ENCODE results near the gene PUSL1.

Gene PUSL1

GRCh38 chr1:1345384-1345783 is 37.0 kb downstream of the PUSL1 start:
- Histone ChIP-seq H3K9me3 (ENCODE audit: control insufficient read depth, low read length) (no peaks in the 10 kb centered on the region), H3K27me3 (replicated peaks; ENCODE audit: control insufficient read depth, insufficient read depth, low read length, poor library complexity, severe bottlenecking) (no peaks in the 10 kb centered on the region), H3K4me3 (ENCODE audit: insufficient read depth, low read depth, low read length, poor library complexity, severe bottlenecking) (no peak overlapping the region), H3K36me3 (ENCODE audit: control insufficient read depth, insufficient read depth, low read length) (no peaks in the 10 kb centered on the region), H3K27ac (ENCODE audit: insufficient read depth, low read length, poor library complexity, severe bottlenecking) (no peak overlapping the region), H3K4me1 (ENCODE audit: control insufficient read depth, insufficient read depth, low read length, poor library complexity, severe bottlenecking) (peaks cover 18% of the 10 kb centered on the region)
- DNase-seq: no peak

GRCh38 chr1:1345860-1346500 is 37.6 kb downstream of the PUSL1 start:
- no peak for DNase-seq
- H3K4me1 ChIP-seq (ENCODE audit: control insufficient read depth, insufficient read depth, low read length, poor library complexity, severe bottlenecking): peaks cover 18% of the 10 kb centered on the region
- no peaks in the 10 kb centered on the region for H3K27me3 ChIP-seq (replicated peaks; ENCODE audit: control insufficient read depth, insufficient read depth, low read length, poor library complexity, severe bottlenecking)
- H3K36me3 ChIP-seq (ENCODE audit: control insufficient read depth, insufficient read depth, low read length): no peaks in the 10 kb centered on the region
- no peak overlapping the region for H3K27ac ChIP-seq (ENCODE audit: insufficient read depth, low read length, poor library complexity, severe bottlenecking)
- no peaks in the 10 kb centered on the region for H3K9me3 ChIP-seq (ENCODE audit: control insufficient read depth, low read length)
- H3K4me3 ChIP-seq (ENCODE audit: insufficient read depth, low read depth, low read length, poor library complexity, severe bottlenecking): no peak overlapping the region

GRCh38 chr1:1346501-1346890 is 38.1 kb downstream of the PUSL1 start:
- peaks cover 18% of the 10 kb centered on the region for H3K4me1 ChIP-seq (ENCODE audit: control insufficient read depth, insufficient read depth, low read length, poor library complexity, severe bottlenecking)
- DNase-seq: no peak
- H3K36me3 ChIP-seq (ENCODE audit: control insufficient read depth, insufficient read depth, low read length): no peaks in the 10 kb centered on the region
- no peak overlapping the region for H3K4me3 ChIP-seq (ENCODE audit: insufficient read depth, low read depth, low read length, poor library complexity, severe bottlenecking)
- no peak overlapping the region for H3K27ac ChIP-seq (ENCODE audit: insufficient read depth, low read length, poor library complexity, severe bottlenecking)
- H3K9me3 ChIP-seq (ENCODE audit: control insufficient read depth, low read length): no peaks in the 10 kb centered on the region
- H3K27me3 ChIP-seq (replicated peaks; ENCODE audit: control insufficient read depth, insufficient read depth, low read length, poor library complexity, severe bottlenecking): no peaks in the 10 kb centered on the region

GRCh38 chr1:1347026-1347595 is 38.7 kb downstream of the PUSL1 start:
- H3K36me3 ChIP-seq (ENCODE audit: control insufficient read depth, insufficient read depth, low read length): no peaks in the 10 kb centered on the region
- peaks cover under 1% of the 10 kb centered on the region for H3K27me3 ChIP-seq (replicated peaks; ENCODE audit: control insufficient read depth, insufficient read depth, low read length, poor library complexity, severe bottlenecking)
- H3K4me3 ChIP-seq (ENCODE audit: insufficient read depth, low read depth, low read length, poor library complexity, severe bottlenecking): no peak overlapping the region
- DNase-seq: no peak
- H3K4me1 ChIP-seq (ENCODE audit: control insufficient read depth, insufficient read depth, low read length, poor library complexity, severe bottlenecking): peaks cover 18% of the 10 kb centered on the region
- H3K27ac ChIP-seq (ENCODE audit: insufficient read depth, low read length, poor library complexity, severe bottlenecking): no peak overlapping the region
- H3K9me3 ChIP-seq (ENCODE audit: control insufficient read depth, low read length): no peaks in the 10 kb centered on the region

GRCh38 chr1:1347663-1348419 is 39.4 kb downstream of the PUSL1 start:
- no peak overlapping the region for H3K27ac ChIP-seq (ENCODE audit: insufficient read depth, low read length, poor library complexity, severe bottlenecking)
- H3K27me3 ChIP-seq (replicated peaks; ENCODE audit: control insufficient read depth, insufficient read depth, low read length, poor library complexity, severe bottlenecking): peaks cover 5% of the 10 kb centered on the region
- H3K9me3 ChIP-seq (ENCODE audit: control insufficient read depth, low read length): no peaks in the 10 kb centered on the region
- peaks cover 18% of the 10 kb centered on the region for H3K4me1 ChIP-seq (ENCODE audit: control insufficient read depth, insufficient read depth, low read length, poor library complexity, severe bottlenecking)
- DNase-seq: no peak
- H3K4me3 ChIP-seq (ENCODE audit: insufficient read depth, low read depth, low read length, poor library complexity, severe bottlenecking): peak overlapping the region; percentile 52
- no peaks in the 10 kb centered on the region for H3K36me3 ChIP-seq (ENCODE audit: control insufficient read depth, insufficient read depth, low read length)

GRCh38 chr1:1348420-1349255 is 40.2 kb downstream of the PUSL1 start:
- Histone ChIP-seq H3K27ac (ENCODE audit: insufficient read depth, low read length, poor library complexity, severe bottlenecking) (no peak overlapping the region), H3K4me1 (ENCODE audit: control insufficient read depth, insufficient read depth, low read length, poor library complexity, severe bottlenecking) (peaks cover 20% of the 10 kb centered on the region), H3K36me3 (ENCODE audit: control insufficient read depth, insufficient read depth, low read length) (no peaks in the 10 kb centered on the region), H3K27me3 (replicated peaks; ENCODE audit: control insufficient read depth, insufficient read depth, low read length, poor library complexity, severe bottlenecking) (peaks cover 13% of the 10 kb centered on the region), H3K4me3 (ENCODE audit: insufficient read depth, low read depth, low read length, poor library complexity, severe bottlenecking) (peak overlapping the region; percentile 52), H3K9me3 (ENCODE audit: control insufficient read depth, low read length) (no peaks in the 10 kb centered on the region)
- no peak for DNase-seq

- Histone ChIP-seq H3K9me3 (ENCODE audit: control insufficient read depth, low read length) (no peaks in the 10 kb centered on the region), H3K36me3 (ENCODE audit: control insufficient read depth, insufficient read depth, low read length) (no peaks in the 10 kb centered on the region), H3K4me3 (ENCODE audit: insufficient read depth, low read depth, low read length, poor library complexity, severe bottlenecking) (peak within 1 kb of the TSS; percentile 60), H3K27me3 (replicated peaks; ENCODE audit: control insufficient read depth, insufficient read depth, low read length, poor library complexity, severe bottlenecking) (peaks cover 21% of the 10 kb centered on the region), H3K4me1 (ENCODE audit: control insufficient read depth, insufficient read depth, low read length, poor library complexity, severe bottlenecking) (peaks cover 28% of the 10 kb centered on the region), H3K27ac (ENCODE audit: insufficient read depth, low read length, poor library complexity, severe bottlenecking) (peak within 1 kb of the TSS; percentile 70)
- DNase-seq: peak; percentile 48 to 66 (median 64)
These were observed 41.0 kb downstream of the PUSL1 start, which contains the start of gene DVL1 for GRCh38 chr1:1349256-1350012. Gene DVL1 (minus strand): TSS chr1:1349418. CDS start chr1:1349065, 353 bp downstream.

GRCh38 chr1:1351511-1352427 is 43.4 kb downstream of the PUSL1 start:
- Histone ChIP-seq H3K9me3 (ENCODE audit: control insufficient read depth, low read length) (no peaks in the 10 kb centered on the region), H3K27me3 (replicated peaks; ENCODE audit: control insufficient read depth, insufficient read depth, low read length, poor library complexity, severe bottlenecking) (peaks cover 32% of the 10 kb centered on the region), H3K36me3 (ENCODE audit: control insufficient read depth, insufficient read depth, low read length) (no peaks in the 10 kb centered on the region), H3K4me3 (ENCODE audit: insufficient read depth, low read depth, low read length, poor library complexity, severe bottlenecking) (no peak overlapping the region), H3K27ac (ENCODE audit: insufficient read depth, low read length, poor library complexity, severe bottlenecking) (no peak overlapping the region), H3K4me1 (ENCODE audit: control insufficient read depth, insufficient read depth, low read length, poor library complexity, severe bottlenecking) (peaks cover 35% of the 10 kb centered on the region)
- no peak for DNase-seq

Measured in effector memory CD4-positive, alpha-beta T cell (primary cell).